NCI-H345 (cell line): ENCODE data around the gene GNB1L.

ENCODE experiments used
- DNase-seq: peaks from one replicate; lab custom pipeline; 2025; lab: John Stamatoyannopoulos, UW

GNB1L gene

DNA sequence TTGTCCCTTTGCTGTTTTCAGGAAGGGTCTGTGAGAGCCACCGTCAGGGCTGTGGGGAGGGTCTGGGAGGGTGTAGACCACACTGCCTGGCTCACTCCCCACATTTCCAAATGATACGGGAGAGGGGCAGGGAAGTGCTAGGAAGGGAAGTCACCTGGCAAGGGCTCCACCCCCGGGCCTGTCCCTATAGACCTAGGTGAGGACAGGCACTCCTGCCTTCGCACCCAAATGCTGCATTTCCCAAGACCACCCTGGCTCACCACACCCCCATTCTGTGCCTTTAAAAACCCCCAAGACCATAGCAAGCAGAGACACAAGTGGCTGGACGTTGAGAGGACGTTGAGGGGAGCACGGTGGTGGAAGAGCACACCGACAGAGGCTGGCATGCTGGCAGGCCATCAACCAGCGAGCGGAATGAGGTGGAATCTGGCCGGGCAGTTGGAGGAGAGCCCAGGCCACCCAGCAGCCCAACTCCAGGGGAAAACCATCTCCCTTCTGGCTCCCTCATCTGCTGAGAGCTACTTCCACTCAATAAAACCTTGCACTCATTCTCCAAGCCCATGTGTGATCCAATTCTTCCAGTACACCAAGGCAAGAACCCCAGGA lies 45.7 kb downstream of the GNB1L start:
- no peak for DNase-seq

DNA sequence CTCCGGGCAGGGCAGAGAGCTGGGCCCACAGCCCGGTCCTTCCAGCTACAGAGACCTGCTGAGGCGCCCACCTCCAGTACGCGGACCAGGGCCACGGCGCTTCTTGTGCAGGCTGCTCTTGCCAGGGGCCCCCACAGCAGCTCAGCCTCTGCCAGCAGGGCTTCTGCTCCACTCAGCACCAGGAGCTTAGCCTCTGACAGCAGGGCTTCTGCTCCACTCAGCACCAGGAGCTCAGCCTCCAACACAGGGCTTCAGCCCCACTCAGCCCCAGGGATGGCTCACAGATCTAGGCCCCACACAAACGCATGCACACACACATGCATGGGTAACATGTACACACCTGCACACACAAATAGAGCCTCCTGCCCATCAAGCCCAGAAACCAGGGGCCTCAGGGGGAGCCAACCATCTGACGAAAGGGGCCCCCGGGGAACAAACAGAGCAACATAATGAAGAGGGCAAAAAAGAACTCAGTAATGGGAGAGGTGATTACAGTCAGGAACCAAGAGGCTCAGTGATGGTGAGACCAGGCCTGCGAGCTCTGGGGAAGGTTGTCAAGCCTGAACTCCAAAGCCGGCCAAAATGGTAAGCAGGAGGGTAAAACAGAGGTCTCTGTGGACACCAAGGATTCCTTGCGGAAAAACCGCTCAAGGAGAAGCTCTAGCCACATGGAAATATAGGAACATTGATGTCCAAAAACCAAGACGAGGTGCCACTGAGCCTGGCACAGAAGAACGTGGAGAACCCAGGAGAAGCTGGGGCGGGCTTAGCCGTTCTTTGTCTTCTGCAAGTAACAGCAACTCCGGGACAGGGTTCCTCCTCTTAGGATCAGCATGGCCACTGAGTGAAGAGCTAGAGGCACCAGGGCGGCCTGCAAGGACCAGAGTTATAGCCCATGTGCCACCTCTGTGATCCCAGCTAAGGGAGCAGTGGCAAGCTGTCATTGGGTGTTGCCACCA lies 46.5 kb downstream of the GNB1L start:
- DNase-seq, result no peak

DNA sequence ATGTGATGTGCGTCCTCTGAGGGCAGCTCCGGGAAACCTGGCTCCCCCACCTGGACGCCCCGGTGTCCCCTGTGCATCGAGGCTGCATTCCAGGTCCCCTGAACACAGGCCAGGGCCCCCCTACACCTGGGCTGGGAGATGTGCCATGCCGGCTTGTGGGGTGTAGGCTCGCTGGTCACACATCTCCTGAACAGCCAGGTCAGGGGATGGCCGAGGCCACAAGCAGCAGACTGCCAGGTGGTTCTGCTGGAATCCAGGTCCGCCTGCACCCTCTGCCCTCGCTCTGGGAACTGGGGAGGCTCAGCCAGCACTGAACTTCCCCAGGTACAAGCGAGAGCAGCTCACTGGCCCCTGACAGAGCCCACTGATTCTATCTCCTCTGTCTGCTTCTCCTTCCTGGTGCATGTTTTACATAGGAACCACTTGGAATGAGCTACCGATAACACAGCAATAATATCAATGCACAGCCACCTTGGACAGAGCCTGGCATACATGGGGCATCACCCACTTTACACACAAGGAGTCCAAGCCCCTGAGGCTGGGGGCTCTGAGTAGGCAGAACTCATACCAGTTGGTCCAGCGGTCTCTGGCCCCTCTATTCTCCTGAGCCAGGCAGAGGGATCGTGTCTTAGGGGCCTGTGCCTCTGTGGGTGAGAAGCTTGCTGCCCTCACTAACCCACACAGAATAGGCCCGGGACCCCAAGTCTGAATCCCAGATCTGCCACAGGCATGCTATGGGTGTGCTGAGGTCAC lies 47.3 kb downstream of the GNB1L start:
- no peak for DNase-seq

DNA sequence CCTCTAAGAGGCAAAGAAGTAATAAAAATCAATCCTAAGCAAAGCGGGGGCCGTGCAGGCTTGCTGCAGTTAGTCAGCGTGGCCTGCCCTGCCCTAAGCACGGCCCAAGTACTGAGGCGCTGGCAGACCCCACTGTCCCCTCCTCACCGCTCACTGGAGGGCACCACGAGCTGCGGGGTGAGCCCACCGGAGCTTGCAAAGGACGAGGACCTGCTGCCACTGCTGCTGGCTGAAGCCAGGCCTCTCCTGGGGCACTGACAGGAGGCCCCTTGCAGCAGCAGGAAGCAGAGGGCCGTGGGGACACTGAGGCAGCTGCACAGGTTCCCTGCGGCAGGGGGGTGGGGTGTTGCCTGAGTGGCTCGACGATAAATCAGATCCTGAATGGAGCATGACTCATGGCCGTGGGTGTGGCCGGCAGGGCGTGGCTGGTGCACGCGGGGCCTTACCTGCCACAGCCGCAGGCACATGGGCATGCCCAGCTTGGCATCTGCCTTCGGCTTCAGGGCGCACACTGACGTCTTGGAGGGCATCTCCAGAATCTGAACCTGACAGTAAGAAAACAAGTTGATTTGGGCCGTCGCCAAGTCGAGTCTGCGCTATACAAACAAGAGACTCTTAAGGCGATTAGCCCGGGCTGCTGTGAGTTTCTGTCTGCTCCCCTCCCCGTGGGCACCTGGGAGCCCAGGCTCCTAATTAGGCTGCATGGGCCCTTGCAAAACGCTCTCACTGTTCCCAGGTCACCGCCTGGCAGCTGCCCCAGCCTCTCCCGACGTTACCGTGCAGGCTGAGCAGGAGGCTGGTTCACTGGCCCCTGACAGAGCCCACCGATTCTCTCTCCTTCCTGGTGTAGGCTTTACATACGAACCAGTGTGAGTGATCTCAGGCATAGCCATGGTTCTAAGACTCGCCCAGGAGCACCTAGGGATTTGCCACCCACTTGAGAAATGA lies 48.2 kb downstream of the GNB1L start:
- peak; percentile 25 for DNase-seq

DNA sequence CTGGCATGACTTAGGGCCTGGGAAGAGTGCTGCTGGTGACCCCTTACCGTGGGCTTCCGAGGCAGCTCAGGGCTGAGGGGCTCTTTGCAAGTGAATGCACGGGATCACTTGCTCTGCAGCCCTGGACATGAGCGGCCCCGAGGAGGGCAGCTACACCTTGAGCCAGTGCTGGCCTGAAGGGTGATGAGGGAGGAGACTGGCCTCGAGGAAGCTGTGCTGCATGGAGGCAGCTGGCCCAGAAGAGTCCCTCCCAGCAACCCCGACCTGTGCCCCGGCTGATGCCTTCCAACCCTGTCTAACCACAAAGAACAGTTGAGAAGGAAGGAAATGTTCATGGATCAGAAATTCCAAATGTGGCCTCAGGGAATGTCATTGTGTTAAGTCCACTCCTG lies 48.9 kb downstream of the GNB1L start:
- no peak for DNase-seq

DNA sequence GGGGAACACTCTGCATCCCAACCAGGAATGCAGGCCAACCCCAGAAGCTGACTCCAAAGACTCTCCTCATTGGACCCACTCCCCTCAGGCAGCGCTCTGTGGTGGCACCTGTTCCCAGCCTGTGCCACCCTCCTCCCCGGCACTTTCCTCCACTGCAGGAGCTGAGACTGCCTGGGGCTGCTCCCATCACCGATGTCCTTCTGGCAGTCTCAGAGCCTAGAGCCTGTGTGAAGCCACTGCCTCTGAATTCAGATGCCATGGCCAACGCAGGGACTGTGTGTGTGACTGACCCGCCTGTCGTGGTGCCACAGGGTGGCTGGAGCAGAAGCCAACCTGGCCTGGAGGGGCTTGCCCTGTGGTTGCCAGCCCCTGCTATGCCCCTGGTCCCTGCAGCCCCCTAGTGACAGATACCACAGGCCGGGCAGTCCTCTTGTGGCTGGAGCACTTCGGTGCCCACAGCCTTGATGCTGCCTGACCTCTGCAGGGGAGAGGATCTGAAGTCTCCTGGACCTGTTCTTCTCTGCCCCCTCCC lies 50.9 kb downstream of the GNB1L start:
- no peak for DNase-seq

DNA sequence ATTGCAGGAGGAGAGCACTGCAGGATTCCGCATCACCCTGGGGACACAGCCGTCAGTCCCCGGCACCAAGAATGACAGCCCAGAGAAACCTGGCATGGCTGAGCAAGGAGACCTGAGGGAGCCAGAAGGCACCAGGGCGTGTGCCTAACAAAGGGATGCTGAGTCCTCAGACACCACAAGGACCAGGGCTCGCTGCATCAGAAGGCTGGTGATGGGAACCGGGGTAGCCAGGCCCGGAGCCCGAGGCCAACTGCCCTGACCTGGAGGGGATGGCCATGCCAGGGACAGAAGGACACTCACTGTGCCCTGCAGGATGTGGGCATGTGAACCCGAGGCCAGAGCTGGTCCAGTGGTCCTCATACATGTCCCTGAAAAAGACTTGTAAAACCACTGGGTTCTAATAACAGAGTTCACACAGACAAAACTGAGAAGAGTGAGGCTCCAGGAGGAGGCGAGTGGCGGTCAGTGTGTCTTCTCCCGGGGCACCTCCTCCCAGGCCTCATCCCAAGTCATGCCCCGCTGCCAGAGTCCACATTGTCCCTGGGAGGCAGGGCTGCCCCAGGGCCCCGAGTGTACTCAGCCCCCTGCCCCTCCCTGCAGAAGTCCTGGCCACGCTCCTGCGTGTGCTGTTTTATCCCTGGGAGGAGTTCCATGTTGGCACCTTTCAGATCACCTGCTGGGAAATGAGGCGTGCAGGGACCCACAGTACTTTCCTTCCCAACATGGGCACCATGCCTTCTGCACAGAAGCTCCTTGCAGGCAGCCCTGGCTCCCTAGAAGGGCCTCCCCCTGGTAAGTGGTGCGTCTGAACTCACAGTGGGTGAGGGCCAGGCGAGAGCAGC lies 51.6 kb downstream of the GNB1L start:
- DNase-seq, result no peak

DNA sequence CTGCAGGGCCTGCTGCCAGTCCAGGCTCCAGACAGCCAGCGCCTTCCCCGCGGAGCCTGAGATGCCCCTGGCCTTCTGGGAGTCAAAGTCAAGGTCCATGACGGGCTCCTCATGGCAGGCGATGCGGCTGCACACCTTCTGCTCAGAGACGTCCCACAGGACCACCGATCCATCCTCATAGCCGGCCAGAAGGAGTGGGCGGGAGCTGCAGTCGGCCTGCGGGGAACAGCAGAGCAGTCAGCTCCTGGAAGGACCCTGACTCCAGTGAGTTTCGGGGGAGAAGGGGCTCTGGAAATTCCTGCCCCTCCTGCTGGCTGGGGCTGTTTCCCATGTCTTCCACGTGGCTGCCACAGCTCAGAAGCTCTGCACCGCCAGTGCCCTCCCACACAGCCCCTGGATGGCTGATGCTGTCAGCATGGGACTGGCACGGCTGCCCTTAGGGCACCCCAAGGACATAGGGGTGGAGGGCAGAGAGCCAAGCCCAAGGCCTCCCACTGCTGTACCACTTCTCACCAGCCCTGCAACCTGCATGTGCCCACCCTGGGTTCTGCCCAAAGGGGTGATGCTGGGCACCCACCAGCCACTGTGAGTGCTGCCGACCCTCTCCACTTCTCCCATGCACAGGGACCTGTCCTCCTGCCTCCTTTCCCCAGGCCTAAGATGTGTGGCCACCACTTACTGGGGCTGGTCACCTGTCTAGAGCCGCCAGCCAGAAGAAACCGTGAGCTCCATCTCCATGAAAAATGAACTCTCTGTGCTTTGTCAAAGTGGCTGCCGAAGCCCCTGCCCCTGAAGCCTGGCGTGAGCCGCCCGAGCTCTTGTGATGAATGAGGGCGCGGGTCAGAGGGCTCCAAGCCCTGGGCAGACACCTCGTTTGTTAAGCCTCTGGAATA lies 52.4 kb downstream of the GNB1L start:
- no peak for DNase-seq

DNA sequence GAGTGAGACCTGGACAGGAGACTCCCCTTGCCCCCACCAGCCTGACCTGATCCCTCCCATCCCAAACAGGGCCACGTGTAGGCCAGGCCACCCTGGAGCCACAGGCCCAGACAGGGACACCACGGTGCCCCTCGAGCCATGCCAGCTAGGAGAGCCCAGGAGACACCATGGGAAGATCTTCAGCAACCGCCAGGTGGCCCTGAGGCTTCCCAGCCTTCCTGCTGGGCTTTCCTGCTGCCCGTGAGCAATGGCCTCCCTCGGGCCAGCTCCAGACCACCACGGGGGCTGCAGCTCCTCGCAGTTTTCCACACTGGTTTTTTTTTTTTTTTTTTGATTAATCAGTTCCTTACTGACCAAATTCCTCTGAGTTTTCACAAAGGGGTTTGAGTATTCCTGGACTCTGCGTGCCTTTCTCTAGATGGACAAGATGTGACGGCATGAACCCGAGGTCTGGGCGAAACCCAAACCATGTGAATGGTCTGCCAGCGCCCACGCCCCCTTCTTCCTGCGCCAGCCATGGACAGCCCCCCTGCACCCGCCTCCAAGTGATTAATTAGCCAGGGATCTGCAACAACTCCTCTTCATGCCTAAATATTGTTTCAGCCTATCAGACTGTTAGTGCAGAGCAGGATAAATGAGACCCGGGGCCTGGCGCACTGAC lies 53.2 kb downstream of the GNB1L start:
- no peak for DNase-seq

DNA sequence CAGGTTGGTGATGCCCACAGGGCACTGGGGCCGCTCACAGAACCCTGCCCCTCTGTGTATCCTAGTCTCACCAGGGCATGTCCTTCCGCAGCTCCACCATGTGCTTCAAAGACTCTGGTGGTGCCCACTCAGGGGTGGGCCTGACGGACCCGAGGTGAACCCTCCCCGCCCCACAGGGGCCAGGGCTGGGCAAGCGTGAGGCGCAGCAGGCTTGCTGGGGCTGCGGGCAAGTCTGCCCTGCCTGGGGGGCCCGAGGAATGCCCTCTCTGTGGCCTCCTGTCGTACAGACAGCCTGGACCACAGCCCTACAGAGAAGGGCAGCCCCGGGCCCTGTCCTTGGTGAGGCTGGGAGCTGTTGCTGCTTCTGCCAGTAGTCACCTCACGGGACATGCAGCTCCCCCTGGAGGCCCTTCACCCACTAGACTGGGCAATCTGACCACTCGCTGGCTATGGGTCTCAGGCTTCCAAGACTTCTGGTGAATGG lies 53.9 kb downstream of the GNB1L start:
- DNase-seq, result no peak

DNA sequence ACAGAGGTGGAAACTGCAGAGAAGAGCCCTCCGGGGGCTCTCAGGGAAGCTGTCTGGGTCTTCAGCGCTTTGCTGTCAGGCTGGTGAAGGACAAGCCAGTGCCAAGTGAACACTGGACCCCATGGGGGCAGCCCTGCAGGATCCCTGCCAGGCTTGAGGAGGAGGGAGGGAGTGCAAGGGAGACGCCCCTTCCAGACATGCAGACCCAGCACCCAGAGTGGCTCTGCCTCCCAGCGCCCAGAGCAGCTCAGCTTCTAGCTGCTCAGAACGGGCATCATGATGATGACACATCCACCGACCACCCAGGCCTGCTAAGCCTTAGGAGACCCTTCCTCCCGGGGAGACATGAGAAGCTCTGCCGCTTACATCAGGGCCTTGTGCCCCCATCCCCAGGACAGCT lies 54.4 kb downstream of the GNB1L start:
- no peak for DNase-seq

DNA sequence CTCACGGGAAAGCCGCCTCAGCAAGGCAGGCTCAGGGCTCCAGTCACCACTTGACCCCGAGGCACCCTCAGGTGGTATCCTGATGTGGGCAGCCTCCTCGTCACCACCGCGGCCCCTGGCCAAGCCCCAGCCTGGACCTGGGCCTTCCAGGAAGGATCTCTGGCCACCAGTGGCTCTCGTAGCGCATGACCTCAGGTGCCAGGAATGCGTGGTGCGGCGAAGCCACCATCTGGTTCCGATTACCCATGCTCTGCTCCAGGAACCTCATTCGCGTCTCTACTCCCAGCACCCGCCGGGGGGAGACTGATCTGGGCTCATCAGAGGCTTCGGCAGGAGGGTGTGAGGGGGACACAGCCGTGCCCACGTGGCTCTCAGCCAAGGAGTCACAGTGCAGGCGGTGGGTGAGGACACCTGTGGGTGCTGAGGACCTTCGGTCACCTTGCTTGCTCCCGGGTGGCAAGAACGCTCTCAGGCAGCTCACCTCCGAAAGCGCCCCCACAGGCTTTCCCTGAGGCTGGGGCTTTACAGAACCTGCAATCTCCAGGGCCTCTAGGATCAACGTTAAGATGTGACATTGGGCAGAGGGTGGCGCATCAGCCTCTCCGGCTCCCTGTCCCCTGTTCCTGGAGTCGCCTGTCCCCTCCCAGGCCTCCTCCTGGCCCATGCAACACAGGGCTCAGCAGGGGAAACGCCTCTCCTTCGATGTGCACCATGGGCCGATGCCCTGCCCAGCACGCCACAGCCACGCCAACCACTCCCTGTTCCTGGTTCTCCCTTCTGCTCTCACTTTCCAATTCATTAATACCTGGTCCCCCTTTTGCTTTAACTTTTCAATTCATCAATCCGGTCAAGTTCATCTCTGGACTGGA lies 55.1 kb downstream of the GNB1L start:
- DNase-seq, result no peak

DNA sequence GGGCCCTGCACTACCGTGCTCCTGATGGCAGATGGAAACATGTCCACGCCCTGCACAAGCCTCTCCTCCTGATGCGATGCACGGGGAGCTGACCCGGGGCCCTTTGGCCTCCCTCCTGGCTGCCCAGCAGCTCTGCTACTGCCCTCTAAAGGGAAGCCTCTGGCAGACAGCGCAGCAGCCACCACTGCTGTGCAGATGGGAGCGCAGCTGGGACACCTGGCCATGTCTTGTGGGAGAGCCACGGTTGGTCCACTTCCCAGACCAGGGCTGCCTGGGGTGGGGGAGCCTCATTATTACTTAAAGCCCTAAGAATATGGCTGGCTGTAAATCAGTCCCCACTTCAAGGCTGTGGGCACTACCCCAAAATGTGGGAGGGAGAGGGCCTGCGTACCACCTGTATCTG lies 55.8 kb downstream of the GNB1L start:
- no peak for DNase-seq

DNA sequence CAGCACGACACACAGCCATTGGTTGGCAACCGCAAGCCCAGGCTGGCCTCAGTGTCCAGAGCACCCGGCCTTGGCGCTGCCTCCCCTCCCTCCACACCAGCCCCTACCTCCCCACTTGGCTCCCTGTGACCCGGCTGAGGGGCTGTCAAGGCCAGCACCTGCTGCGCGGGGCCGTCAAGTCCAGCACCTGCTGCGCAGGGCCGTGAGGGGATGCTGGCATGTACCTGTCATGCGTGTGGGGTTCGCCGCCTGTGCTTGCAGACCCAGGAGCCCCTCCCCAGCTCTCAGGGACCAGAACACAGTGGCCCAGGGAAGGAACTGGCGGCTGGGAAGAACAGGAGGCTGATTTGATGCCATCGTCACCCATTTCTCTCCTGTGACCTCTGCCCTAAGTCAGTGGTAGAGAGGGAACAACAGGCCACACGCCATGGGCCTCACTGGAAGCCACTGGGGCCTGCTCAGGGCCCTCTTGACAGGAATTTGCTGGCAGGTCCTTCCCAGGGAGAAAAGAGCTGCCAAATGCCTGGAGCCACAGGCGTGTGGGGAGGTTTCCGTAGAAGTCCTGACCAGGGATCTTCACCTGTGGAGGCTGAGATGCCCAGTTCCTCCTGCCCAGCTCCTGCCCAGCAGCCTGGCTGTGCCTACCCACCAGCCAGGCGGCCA lies 56.5 kb downstream of the GNB1L start:
- DNase-seq, result no peak

DNA sequence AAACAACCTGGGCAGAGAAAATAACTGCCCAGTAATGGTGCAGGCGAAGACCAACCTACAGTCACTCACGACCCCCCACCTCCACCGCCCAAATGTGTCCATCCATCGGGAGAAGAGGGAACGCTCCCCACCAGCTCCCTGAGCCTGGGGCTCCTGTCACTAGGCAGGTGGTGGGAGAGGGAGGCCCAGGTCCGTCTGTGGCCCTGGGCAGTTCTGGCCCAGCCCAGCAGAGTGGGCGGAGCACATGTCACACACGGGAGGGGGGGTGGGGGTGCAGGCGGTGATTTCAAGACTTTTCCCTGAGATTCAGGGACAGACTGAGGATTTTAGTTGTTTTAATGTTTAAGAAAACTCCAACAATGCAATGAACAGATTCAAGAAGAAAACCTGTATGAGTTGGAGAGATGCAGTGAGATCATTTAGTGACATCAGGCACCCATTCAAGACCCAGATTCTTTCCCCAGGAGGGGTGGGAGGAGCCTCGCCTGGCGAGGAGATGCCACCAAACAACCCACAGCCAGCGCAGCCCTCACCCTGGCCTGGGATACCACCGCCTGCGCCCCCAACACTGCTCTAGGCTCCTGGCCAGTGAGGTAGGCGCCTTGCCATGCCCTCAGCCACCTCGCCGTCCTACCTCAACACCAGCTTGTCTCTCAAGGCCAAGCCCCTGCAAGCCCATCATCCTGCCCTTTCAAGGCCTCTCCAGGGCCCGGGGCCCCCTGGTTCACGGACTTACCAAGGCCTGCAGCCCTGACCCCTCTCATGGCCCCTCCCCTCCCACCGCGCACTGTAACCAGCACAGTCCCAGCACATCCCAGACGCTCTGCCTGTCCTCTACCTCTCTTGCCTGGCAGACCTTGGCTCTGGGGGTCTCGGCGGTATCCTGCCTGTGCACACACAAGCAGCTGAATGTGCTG lies 57.3 kb downstream of the GNB1L start:
- no peak for DNase-seq

DNA sequence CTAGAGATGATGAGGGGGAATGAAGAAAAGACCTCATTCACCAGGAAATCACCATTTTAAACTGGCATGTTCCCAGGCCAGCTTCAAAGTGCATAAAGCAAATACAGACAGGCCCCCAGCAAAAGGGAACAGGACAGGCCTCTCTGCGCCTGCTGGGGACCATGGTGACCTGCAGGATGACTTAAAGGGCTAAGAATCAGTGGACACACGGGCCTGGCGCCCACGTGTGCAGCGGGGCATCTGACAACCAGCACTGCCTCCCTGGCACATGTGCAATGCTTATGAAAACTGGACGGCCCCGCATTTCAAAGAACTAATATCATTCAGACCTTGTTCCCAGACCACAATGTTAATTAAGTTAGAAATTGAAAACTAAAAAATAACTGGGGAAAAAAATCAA lies 58.5 kb downstream of the GNB1L start:
- DNase-seq, result no peak
